ENCODE results near the gene STARD3. TPM values are rescaled to one million over a fixed set of nuclear protein-coding genes. Genes with fewer than 3 reads are reported as not detected.
"Not testable (repeated sequence)": the region's sequence is repeated elsewhere in the genome, so short reads cannot be mapped to it uniquely, and the experiment has no call there.

Gene STARD3
- 47.7 and 55.9 TPM in 2 replicates for total RNA-seq (2021)
- percentile 59 among the genes with signal in this experiment for Bru-seq, nascent RNA
- percentile 64 among the genes with signal in this experiment for BruChase-seq, experiment 1, labeled RNA remaining after a 2-hour chase
- BruChase-seq, experiment 2, labeled RNA remaining after a 6-hour chase = percentile 74 among the genes with signal in this experiment
- long read RNA-seq, transcript STARD3-201 (15 exons, 2,132 nt) = major isoform, 62 of 89 reads
- long read RNA-seq, partial matches to known transcripts = 7 of 89 reads
- long read RNA-seq, other reads (novel, unspliced or antisense) = 18 of 89 reads

- Histone ChIP-seq H3K27me3 (ENCODE audit: insufficient read depth, low read depth) (no peaks in the 10 kb centered on the region), H3F3A (ENCODE audit: insufficient read depth, low read depth) (no peaks in the 10 kb centered on the region; the same call in 1 of the 2 replicates), H4K20me1 (ENCODE audit: insufficient read depth) (no peaks in the 10 kb centered on the region; the same call in 1 of the 2 replicates), H3K4me3 (peak within 1 kb of the TSS; percentile 98), H2AFZ (peak within 1 kb of the TSS; percentile 92), H3K9me3 (ENCODE audit: insufficient read depth, low read depth) (no peaks in the 10 kb centered on the region), H3K4me1 (replicated peaks; ENCODE audit: insufficient read depth) (peaks cover 26% of the 10 kb centered on the region), H3K27ac (peak within 1 kb of the TSS; percentile 64), H3K79me2 (ENCODE audit: low read depth) (peaks cover 38% of the 10 kb centered on the region), H3K36me3 (ENCODE audit: low read depth) (no peaks in the 10 kb centered on the region), H3K4me2 (peak within 1 kb of the TSS; percentile 100), H3K9me2 (ENCODE audit: insufficient read depth) (no peaks in the 10 kb centered on the region)
- TF ChIP-seq CTCF (conservative IDR thresholded peaks at IDR 0.05) (no peak; the same call in 1 of the 2 replicates), EZH2 (IDR thresholded peaks at IDR 0.05; ENCODE audit: low read depth) (no peak)
- ChIA-PET CTCF (no interaction called here), POLR2A (ENCODE audit: unreplicated experiment) (interaction anchor here (0.5 to 0.6 kb wide), 2 partner anchors 151 to 290 kb away, joined by 4 to 26 read pairs; partner anchors contain the start of gene ORMDL3)
- BruUV-seq (replicated peaks) = no TSS peak
- intact Hi-C loops (cut with micrococcal nuclease; ENCODE audit: unreplicated experiment) = no loop called here
- peak; percentile 74 to 82 for DNase-seq
Measured at GRCh38 chr17:39636927-39637736, at the start of gene STARD3. TSS of gene STARD3 (plus strand) at chr17:39637144. CDS start at chr17:39653532, 16,388 bp downstream.

- H3K27ac ChIP-seq; H3K9me2 ChIP-seq (ENCODE audit: insufficient read depth); H3K79me2 ChIP-seq (ENCODE audit: low read depth); H3K4me3 ChIP-seq; H3F3A ChIP-seq (ENCODE audit: insufficient read depth, low read depth); POLR2A ChIA-PET (ENCODE audit: unreplicated experiment); H3K4me2 ChIP-seq; H3K36me3 ChIP-seq (ENCODE audit: low read depth); DNase-seq; intact Hi-C loops (cut with micrococcal nuclease; ENCODE audit: unreplicated experiment); H3K4me1 ChIP-seq (replicated peaks; ENCODE audit: insufficient read depth); H2AFZ ChIP-seq; CTCF ChIA-PET; H4K20me1 ChIP-seq (ENCODE audit: insufficient read depth); BruUV-seq (replicated peaks); H3K9me3 ChIP-seq (ENCODE audit: insufficient read depth, low read depth): not testable (repeated sequence)
- peaks cover 31% of the 10 kb centered on the region for H3K27me3 ChIP-seq (ENCODE audit: insufficient read depth, low read depth)
Measured at GRCh38 chr17:39590180-39590579, 46.8 kb upstream of the STARD3 start.

- H3K36me3 ChIP-seq (ENCODE audit: low read depth) = no peaks in the 10 kb centered on the region
- H3K9me3 ChIP-seq (ENCODE audit: insufficient read depth, low read depth) = no peaks in the 10 kb centered on the region
- no peaks in the 10 kb centered on the region for H3K4me1 ChIP-seq (replicated peaks; ENCODE audit: insufficient read depth)
- peaks cover 52% of the 10 kb centered on the region for H3K27me3 ChIP-seq (ENCODE audit: insufficient read depth, low read depth)
- TF ChIP-seq EZH2 (IDR thresholded peaks at IDR 0.05; ENCODE audit: low read depth) = no peak
- ChIA-PET POLR2A (ENCODE audit: unreplicated experiment) (interaction anchor here (0.6 kb wide), 1 partner anchor 8 kb away, joined by 4 read pairs; no protein-coding TSS in a partner anchor), CTCF (no interaction called here)
- no peak overlapping the region for H3K4me3 ChIP-seq
- H4K20me1 ChIP-seq (ENCODE audit: insufficient read depth) = no peaks in the 10 kb centered on the region
- H3K79me2 ChIP-seq (ENCODE audit: low read depth) = no peaks in the 10 kb centered on the region
- no peaks in the 10 kb centered on the region for H3F3A ChIP-seq (ENCODE audit: insufficient read depth, low read depth)
- H3K9me2 ChIP-seq (ENCODE audit: insufficient read depth) = no peaks in the 10 kb centered on the region
- no TSS peak for BruUV-seq (replicated peaks)
- H3K4me2 ChIP-seq = no peak overlapping the region
- DNase-seq = peak; percentile 41 to 51
- H3K27ac ChIP-seq = no peak overlapping the region
- H2AFZ ChIP-seq = no peak overlapping the region
- intact Hi-C loops (cut with micrococcal nuclease; ENCODE audit: unreplicated experiment) = no loop called here
Measured at GRCh38 chr17:39591958-39592954, 44.7 kb upstream of the STARD3 start.

Data from PC-9 (cell line).